ENCODE measurements around the gene RLF. TPM values are rescaled to one million over a fixed set of nuclear protein-coding genes. Genes with fewer than 3 reads are reported as not detected.

RLF gene
- total and polyA plus RNA-seq, 9 of the 15 experiments (the other 6 are each of a cell fraction or from before 2014, with no cell fraction given), result 3.6 to 35.0 (median 21.2) TPM

DNA sequence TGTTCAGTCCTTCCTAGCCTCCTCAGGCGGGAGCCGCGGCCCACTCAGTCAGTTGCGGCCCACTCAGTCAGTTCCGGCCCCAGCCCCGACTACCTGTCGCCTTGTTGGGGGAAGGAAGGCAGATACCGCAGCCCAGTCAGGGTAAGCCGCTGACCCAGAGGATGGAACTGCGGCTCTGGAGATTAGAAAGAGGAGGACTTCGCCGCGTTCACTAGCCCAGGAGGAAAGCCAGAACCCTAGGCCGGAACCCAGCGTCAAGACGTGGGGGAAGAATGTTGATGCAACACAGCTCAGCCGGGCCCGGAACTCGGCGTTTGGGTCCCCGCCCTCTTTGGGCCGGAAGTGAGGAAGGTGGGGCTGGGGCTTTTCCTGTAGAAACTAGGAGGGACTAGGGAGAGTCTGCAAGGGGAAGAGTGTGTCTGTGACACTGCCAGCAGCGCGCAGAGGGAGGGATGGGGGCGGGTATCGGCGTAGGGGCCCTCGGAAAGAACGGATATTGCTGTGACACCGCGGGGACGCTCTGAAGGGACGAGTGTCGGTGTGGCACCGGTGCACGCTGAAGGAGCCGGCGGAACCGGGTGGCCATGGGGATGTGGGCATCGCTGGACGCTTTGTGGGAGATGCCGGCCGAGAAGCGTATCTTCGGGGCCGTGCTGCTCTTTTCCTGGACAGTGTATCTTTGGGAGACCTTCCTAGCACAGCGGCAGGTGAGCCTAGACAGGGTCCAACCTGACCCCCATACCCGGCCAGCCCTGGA is 96.7 kb downstream of the RLF start, which contains the start of gene ZMPSTE24 (continued):
- TF ChIP-seq, protein P1, sequence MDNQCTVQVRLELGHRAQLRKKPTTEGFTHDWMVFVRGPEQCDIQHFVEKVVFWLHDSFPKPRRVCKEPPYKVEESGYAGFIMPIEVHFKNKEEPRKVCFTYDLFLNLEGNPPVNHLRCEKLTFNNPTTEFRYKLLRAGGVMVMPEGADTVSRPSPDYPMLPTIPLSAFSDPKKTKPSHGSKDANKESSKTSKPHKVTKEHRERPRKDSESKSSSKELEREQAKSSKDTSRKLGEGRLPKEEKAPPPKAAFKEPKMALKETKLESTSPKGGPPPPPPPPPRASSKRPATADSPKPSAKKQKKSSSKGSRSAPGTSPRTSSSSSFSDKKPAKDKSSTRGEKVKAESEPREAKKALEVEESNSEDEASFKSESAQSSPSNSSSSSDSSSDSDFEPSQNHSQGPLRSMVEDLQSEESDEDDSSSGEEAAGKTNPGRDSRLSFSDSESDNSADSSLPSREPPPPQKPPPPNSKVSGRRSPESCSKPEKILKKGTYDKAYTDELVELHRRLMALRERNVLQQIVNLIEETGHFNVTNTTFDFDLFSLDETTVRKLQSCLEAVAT (IDR thresholded peaks at IDR 0.05), result peak in 1 of 2 experiments; percentile 87; a peak in 2 of 4 replicates
- TF ChIP-seq OTX1 (CRISPR knock-in tag; IDR thresholded peaks at IDR 0.05), result peak; percentile 40; the same call in 1 of the 2 replicates

DNA sequence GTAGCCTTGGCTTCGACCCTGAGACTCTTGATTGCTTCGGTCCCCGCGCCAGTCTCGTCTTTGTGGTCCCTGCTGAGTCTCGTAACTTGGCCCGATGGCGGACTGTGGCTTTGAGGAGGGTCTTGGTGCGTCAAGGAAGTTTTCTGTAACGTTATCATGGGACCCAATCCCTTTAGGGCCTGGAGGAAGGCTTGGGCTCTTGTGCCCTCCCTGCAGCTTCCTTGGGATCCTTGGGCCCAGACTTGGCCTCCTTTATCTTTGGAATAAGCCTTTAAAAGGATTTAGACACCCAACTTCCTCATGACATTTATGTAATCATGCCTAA is 97.2 kb downstream of the RLF start:
- peak overlapping the region; percentile 98 to 100 for H3K9ac ChIP-seq (ENCODE audit: insufficient read depth in 1 of 2, low read depth in 2 of 2, low read length in 2 of 2)
- in situ Hi-C loops (cut with MboI) (no loop called here), intact Hi-C loops (cut with micrococcal nuclease) (loop anchor here (2.0 kb wide), 1 partner anchor 96 kb away; no protein-coding TSS in a partner anchor)
- H2AFZ ChIP-seq (ENCODE audit: low read depth, low read length), result peak overlapping the region; percentile 92
- ChIA-PET CTCF (ENCODE audit: low intra/inter-chr PET ratio) (no interaction called here), POLR2A (interaction anchor here (0.9 to 3.4 kb wide), 9 partner anchors 11 to 142 kb away, joined by 3 to 23 read pairs (median 3); partner anchors contain the start of gene TMCO2)
- peak overlapping the region; percentile 95 for H3K4me3 ChIP-seq
- H3K27ac ChIP-seq (ENCODE audit: extremely low read depth, low read depth, low read length), result peak overlapping the region; percentile 85
- H4K20me1 ChIP-seq (replicated peaks; ENCODE audit: control insufficient read depth, insufficient read depth, low read length), result no peaks in the 10 kb centered on the region
- peaks cover 68% of the 10 kb centered on the region for H3K79me2 ChIP-seq (ENCODE audit: control insufficient read depth, insufficient read depth, low read length)
- DNase-seq (ENCODE audit: extremely low read depth in 1 of 4, low spot score in 3 of 4) (peak in 1 of 4 experiments; percentile 35), FAIRE-seq (no peak), ATAC-seq (peak; percentile 8)
- H3K9me3 ChIP-seq (replicated peaks; ENCODE audit: control insufficient read depth, insufficient read depth, low read depth, low read length), result no peaks in the 10 kb centered on the region
- peaks cover 44% of the 10 kb centered on the region for H3K36me3 ChIP-seq (ENCODE audit: control insufficient read depth, insufficient read depth, low read length)
- no peaks in the 10 kb centered on the region; a peak in 1 of 5 replicates for H3K27me3 ChIP-seq (ENCODE audit: control insufficient read depth in 2 of 2, insufficient read depth in 2 of 2, low read length in 2 of 2)
- no peaks in the 10 kb centered on the region for H3K9me1 ChIP-seq (ENCODE audit: control insufficient read depth, insufficient read depth, low read length)
- BruUV-seq (replicated peaks), result TSS peak; percentile 75
- WGBS (ENCODE audit: insufficient coverage, low coverage, missing lambda C conversion rate), result 1% methylated on average over 10 of the region's 10 CpGs
- peak overlapping the region; percentile 98 for H3K4me2 ChIP-seq (ENCODE audit: insufficient read depth, low read length)
- peaks cover 0 to 6% of the 10 kb centered on the region in 2 experiments; a peak in 4 of 5 replicates for H3K4me1 ChIP-seq (replicated peaks in 1 of 2; ENCODE audit: control insufficient read depth in 2 of 2, insufficient read depth in 2 of 2, low read length in 2 of 2)
- TF ChIP-seq KAT7 (CRISPR knock-in tag; IDR thresholded peaks at IDR 0.05; ENCODE audit: borderline replicate concordance) (peak; percentile 17; the same call in 1 of the 2 replicates), ZFPM2 (CRISPR knock-in tag; IDR thresholded peaks at IDR 0.05) (0 out of 2 replicates have a peak, but pooled peaks have one; percentile 55), BHLHE40 (IDR thresholded peaks at IDR 0.05; ENCODE audit: low read length) (no peak), MAFG (tag; conservative IDR thresholded peaks at IDR 0.05) (no peak), ZNF778 (CRISPR knock-in tag; IDR thresholded peaks at IDR 0.05) (no peak), KDM5B (IDR thresholded peaks at IDR 0.05; ENCODE audit: insufficient replicate concordance, low read depth, low read length) (no peak), RBM25 (IDR thresholded peaks at IDR 0.05; ENCODE audit: low read depth, low read length, severe bottlenecking) (no peak), ZNF232 (CRISPR knock-in tag; IDR thresholded peaks at IDR 0.05) (0 out of 2 replicates have a peak, but pooled peaks have one; percentile 32), GATAD2B (IDR thresholded peaks at IDR 0.05; ENCODE audit: borderline replicate concordance) (no peak), TEAD1 (CRISPR knock-in tag; IDR thresholded peaks at IDR 0.05) (no peak)
- TF ChIP-seq, protein P2, sequence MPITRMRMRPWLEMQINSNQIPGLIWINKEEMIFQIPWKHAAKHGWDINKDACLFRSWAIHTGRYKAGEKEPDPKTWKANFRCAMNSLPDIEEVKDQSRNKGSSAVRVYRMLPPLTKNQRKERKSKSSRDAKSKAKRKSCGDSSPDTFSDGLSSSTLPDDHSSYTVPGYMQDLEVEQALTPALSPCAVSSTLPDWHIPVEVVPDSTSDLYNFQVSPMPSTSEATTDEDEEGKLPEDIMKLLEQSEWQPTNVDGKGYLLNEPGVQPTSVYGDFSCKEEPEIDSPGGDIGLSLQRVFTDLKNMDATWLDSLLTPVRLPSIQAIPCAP (CRISPR knock-in tag; IDR thresholded peaks at IDR 0.05; ENCODE audit: borderline replicate concordance), result 0 out of 2 replicates have a peak, but pooled peaks have one; percentile 7
